ENCODE results near the gene NACC2.

DNA sequence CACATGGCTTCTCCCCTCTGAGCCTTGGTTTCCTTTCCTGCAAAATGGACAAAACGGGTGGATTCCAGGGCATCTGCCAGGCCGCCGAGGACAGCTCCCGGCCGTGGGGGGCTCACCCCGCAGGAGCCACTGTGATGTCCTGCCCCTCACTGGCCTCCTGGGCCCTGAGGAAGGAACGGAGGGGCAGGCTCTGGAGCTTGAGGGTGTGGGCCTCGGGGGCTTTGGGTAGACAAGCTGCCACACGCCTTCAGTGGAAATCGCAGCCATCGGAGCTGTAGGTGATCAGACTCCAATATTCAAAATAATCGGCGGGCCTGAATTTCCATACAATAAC, 101.7 kb downstream of the NACC2 start:
- no peak for TF ChIP-seq CSDC2 (CRISPR knock-in tag; IDR thresholded peaks at IDR 0.05)
- TF ChIP-seq, protein P1, sequence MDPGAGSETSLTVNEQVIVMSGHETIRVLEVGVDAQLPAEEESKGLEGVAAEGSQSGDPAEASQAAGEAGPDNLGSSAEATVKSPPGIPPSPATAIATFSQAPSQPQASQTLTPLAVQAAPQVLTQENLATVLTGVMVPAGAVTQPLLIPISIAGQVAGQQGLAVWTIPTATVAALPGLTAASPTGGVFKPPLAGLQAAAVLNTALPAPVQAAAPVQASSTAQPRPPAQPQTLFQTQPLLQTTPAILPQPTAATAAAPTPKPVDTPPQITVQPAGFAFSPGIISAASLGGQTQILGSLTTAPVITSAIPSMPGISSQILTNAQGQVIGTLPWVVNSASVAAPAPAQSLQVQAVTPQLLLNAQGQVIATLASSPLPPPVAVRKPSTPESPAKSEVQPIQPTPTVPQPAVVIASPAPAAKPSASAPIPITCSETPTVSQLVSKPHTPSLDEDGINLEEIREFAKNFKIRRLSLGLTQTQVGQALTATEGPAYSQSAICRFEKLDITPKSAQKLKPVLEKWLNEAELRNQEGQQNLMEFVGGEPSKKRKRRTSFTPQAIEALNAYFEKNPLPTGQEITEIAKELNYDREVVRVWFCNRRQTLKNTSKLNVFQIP (CRISPR knock-in tag; IDR thresholded peaks at IDR 0.05; ENCODE audit: borderline replicate concordance, low read depth): no peak
- TF ChIP-seq ZFP30 (CRISPR knock-in tag; IDR thresholded peaks at IDR 0.05): no peak
- TF ChIP-seq ZFP3 (CRISPR knock-in tag; IDR thresholded peaks at IDR 0.05): no peak
- TF ChIP-seq, protein P2, sequence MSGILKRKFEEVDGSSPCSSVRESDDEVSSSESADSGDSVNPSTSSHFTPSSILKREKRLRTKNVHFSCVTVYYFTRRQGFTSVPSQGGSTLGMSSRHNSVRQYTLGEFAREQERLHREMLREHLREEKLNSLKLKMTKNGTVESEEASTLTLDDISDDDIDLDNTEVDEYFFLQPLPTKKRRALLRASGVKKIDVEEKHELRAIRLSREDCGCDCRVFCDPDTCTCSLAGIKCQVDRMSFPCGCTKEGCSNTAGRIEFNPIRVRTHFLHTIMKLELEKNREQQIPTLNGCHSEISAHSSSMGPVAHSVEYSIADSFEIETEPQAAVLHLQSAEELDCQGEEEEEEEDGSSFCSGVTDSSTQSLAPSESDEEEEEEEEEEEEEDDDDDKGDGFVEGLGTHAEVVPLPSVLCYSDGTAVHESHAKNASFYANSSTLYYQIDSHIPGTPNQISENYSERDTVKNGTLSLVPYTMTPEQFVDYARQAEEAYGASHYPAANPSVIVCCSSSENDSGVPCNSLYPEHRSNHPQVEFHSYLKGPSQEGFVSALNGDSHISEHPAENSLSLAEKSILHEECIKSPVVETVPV (CRISPR knock-in tag; IDR thresholded peaks at IDR 0.05): no peak
- TF ChIP-seq, protein P3, sequence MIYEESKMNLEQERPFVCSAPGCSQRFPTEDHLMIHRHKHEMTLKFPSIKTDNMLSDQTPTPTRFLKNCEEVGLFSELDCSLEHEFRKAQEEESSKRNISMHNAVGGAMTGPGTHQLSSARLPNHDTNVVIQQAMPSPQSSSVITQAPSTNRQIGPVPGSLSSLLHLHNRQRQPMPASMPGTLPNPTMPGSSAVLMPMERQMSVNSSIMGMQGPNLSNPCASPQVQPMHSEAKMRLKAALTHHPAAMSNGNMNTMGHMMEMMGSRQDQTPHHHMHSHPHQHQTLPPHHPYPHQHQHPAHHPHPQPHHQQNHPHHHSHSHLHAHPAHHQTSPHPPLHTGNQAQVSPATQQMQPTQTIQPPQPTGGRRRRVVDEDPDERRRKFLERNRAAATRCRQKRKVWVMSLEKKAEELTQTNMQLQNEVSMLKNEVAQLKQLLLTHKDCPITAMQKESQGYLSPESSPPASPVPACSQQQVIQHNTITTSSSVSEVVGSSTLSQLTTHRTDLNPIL (CRISPR knock-in tag; IDR thresholded peaks at IDR 0.05; ENCODE audit: low read depth): no peak
- no peak for TF ChIP-seq TCF4 (CRISPR knock-in tag; IDR thresholded peaks at IDR 0.05; ENCODE audit: borderline replicate concordance)
- TF ChIP-seq ZNF565 (CRISPR knock-in tag; conservative IDR thresholded peaks at IDR 0.05; ENCODE audit: low read depth): no peak
- no peak for TF ChIP-seq ISL1 (CRISPR knock-in tag; IDR thresholded peaks at IDR 0.05)
